Neural crest cell (in vitro differentiated cells): ENCODE data around the gene RNF214. TPM values are rescaled to one million over a fixed set of nuclear protein-coding genes. Genes with fewer than 3 reads are reported as not detected.
A peak's percentile ranks its signal among the peaks of the same experiment; 100 is the strongest.

Experiments
- DNase-seq: peaks from one replicate; pipeline ENCODE4 v3.0.0; 2021; ENCODE audit warnings: low read depth, mixed read lengths, low spot score
- H3K27ac Mint-ChIP-seq: one replicate; pipeline ENCODE4 v1.8.0; 2021; ENCODE audit warnings: mild to moderate bottlenecking, mixed read lengths; ENCODE audit not compliant: unreplicated experiment
- H3K27me3 Mint-ChIP-seq: 2 replicates; pipeline ENCODE4 v1.8.0; 2021; ENCODE audit warnings: low read depth, mild to moderate bottlenecking, mixed read lengths
- H3K36me3 Mint-ChIP-seq: 2 replicates; pipeline ENCODE4 v1.8.0; 2021; ENCODE audit warnings: low read depth, mild to moderate bottlenecking, mixed read lengths
- H3K4me1 Mint-ChIP-seq: 2 replicates; pipeline ENCODE4 v1.8.0; 2021; ENCODE audit warnings: mixed read lengths
- H3K4me3 Mint-ChIP-seq: one replicate; pipeline ENCODE4 v1.8.0; 2021; ENCODE audit warnings: mild to moderate bottlenecking, mixed read lengths
- H3K9me3 Mint-ChIP-seq: 2 replicates; pipeline ENCODE4 v1.8.0; 2021; ENCODE audit warnings: mixed read lengths
- CTCF ChIP-seq: fragments of 200-600 bp; sonication (generic); conservative IDR thresholded peaks from 2 replicates; pipeline ENCODE4 v1.5.0; 2021; ENCODE audit warnings: antibody characterized with exemption, mild to moderate bottlenecking
- total RNA-seq: library from RNA; stranded (reverse); gene quantifications from 2 replicates; pipeline ENCODE4 v1.2.1, GENCODE V29; 2021

The RNF214 gene
- total RNA-seq, 1 donor from 2014 or later = 47.5 TPM

DNA sequence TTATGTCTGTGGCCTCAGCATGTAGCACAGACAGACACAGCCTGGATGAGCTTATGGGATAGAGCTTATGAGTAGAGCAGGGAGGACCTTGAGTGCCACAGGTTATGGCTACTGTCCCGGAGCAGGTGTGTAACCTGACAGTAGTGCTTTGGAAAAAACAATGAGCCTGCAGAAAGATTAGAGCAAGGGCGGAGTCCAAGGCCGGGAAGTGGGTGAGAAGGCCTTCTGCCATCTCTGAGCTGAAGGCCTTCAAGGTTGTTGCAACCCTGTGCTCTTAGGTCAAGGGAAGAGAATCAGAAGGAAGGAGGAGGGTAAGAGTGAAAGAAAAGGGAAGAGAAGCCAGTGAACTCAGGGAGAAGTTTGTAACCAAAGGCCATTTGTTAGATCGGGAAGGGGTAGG is 37.2 kb upstream of the RNF214 start:
- no peak for DNase-seq
- Mint-ChIP-seq H3K27me3 (peaks cover 4% of the 10 kb centered on the region), H3K9me3 (no peaks in the 10 kb centered on the region), H3K4me1 (peaks cover 17% of the 10 kb centered on the region), H3K27ac (no peak overlapping the region), H3K4me3 (no peak overlapping the region), H3K36me3 (no peaks in the 10 kb centered on the region)
- TF ChIP-seq CTCF = no peak

DNA sequence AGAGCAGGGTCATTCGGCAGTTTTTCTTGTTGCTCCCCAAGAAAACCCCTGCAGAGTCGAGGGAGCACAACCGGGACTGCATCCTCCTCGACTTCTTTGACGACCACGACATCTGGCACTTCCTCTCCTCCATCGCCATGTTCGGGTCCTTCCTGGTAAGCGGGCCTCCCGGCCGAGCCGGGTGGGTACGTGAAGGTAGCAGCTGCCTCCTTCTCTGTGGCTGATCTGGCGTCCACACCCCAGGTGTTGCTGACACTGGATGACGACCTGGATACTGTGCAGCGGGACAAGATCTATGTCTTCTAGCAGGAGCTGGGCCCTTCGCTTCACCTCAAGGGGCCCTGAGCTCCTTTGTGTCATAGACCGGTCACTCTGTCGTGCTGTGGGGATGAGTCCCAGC is 36.7 kb upstream of the RNF214 start:
- H3K27me3 Mint-ChIP-seq = peaks cover 9% of the 10 kb centered on the region
- no peak overlapping the region for H3K27ac Mint-ChIP-seq
- no peaks in the 10 kb centered on the region for H3K9me3 Mint-ChIP-seq
- DNase-seq = no peak
- H3K4me1 Mint-ChIP-seq = peaks cover 17% of the 10 kb centered on the region
- no peak for TF ChIP-seq CTCF
- no peak overlapping the region for H3K4me3 Mint-ChIP-seq
- no peaks in the 10 kb centered on the region for H3K36me3 Mint-ChIP-seq

DNA sequence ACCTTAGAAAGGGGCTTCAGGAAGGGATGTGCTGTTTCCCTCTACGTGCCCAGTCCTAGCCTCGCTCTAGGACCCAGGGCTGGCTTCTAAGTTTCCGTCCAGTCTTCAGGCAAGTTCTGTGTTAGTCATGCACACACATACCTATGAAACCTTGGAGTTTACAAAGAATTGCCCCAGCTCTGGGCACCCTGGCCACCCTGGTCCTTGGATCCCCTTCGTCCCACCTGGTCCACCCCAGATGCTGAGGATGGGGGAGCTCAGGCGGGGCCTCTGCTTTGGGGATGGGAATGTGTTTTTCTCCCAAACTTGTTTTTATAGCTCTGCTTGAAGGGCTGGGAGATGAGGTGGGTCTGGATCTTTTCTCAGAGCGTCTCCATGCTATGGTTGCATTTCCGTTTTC is 35.5 kb upstream of the RNF214 start:
- no peak overlapping the region for H3K4me3 Mint-ChIP-seq
- H3K4me1 Mint-ChIP-seq = peaks cover 17% of the 10 kb centered on the region

DNA sequence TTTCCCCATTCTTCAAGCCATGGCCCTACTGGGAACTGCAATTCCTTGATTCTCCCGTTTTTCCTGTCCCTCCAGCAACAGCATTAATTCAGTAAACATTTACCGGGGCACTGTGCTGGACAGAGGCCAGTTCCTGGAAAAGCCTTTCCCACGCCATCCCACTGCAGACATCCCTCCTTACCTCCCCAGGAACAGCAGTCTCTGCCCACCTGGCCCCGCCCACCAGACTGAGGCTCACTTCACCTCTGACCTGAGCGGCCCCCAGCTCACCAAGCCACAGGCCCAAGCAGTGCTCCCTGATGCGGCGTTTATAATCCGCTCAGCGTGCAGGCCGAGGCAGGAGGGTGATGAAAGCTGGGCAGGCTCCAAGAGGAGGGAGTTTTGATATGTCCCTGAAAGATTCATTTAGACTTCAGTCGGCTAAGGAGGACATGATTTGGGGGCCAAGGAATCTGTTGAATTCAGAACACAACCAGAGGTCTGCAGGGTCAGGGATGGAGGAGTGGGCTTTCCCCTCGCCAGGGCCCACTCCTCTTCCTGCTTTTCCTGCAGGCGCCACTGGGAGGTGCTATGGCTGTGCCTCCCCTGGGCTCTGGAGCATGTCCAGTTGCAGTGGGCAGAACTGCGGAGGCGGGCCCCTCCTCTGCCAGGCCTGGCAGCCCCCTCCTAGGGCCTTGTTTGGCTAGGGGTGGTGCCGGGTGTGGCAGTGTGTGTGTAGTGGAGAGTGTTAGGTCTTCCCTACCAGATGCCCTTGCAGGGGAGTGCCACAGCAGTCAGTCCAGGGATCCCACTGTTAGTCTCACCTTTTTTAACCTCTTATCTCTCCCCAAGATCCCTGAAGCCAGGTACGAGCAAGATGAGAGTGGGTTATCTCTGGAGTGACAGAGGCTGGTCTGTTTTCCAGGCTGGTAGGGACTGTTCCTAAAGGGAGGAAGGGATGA is 34.7 kb upstream of the RNF214 start:
- H3K36me3 Mint-ChIP-seq = no peaks in the 10 kb centered on the region
- no peaks in the 10 kb centered on the region for H3K9me3 Mint-ChIP-seq
- peak; percentile 31 for DNase-seq
- peak overlapping the region; percentile 29 for H3K4me3 Mint-ChIP-seq
- peaks cover 17% of the 10 kb centered on the region for H3K4me1 Mint-ChIP-seq
- no peak overlapping the region for H3K27ac Mint-ChIP-seq
- peaks cover 13% of the 10 kb centered on the region for H3K27me3 Mint-ChIP-seq
- TF ChIP-seq CTCF = peak; percentile 55

More for the DNA sequence above, 35.5 kb upstream of the RNF214 start:
- H3K27me3 Mint-ChIP-seq = peaks cover 13% of the 10 kb centered on the region
- DNase-seq = no peak
- no peak for TF ChIP-seq CTCF
- H3K9me3 Mint-ChIP-seq = no peaks in the 10 kb centered on the region
- no peaks in the 10 kb centered on the region for H3K36me3 Mint-ChIP-seq
- H3K27ac Mint-ChIP-seq = no peak overlapping the region

DNA sequence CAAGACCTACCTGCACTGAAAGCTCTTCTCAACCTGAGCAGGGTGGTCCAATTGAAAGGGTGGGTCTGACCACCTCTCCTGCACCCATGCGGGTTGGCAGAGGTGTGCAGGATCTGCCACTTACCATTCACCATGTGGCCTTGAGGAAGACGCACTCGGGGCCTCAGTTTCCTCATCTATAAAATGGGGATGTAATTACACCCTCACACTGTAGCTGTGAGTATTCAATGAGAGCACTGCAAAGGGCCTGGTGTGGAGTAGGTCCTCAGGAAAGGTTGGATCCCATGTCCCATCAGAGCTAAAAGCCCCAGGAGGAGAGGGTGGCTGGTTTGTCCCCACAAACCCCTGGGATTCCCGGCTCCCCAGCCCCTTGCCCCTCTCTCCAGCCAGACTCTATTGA is 33.9 kb upstream of the RNF214 start:
- Mint-ChIP-seq H3K4me3 (peak overlapping the region; percentile 44), H3K36me3 (peaks cover under 1% of the 10 kb centered on the region), H3K27ac (peak overlapping the region; percentile 19), H3K4me1 (peaks cover 17% of the 10 kb centered on the region), H3K27me3 (peaks cover 13% of the 10 kb centered on the region), H3K9me3 (no peaks in the 10 kb centered on the region)
- no peak for DNase-seq
- no peak for TF ChIP-seq CTCF
